Loucy (cell line): ENCODE measurements around the gene KRT82.

Experiments
- EZH2phosphoT487 ChIP-seq: fragments of 200-600 bp; IDR thresholded peaks from 2 replicates; pipeline ENCODE4 v1.6.1; 2018; ENCODE audit warnings: antibody characterized with exemption, mild to moderate bottlenecking, moderate library complexity, borderline replicate concordance
- TF ChIP-seq, protein P1 (sequence below): fragments of 200-600 bp; sonication (generic); conservative IDR thresholded peaks from 2 replicates; pipeline ENCODE4 v1.5.1; 2014; ENCODE audit warnings: mild to moderate bottlenecking, antibody characterized with exemption, low read length

DNA sequence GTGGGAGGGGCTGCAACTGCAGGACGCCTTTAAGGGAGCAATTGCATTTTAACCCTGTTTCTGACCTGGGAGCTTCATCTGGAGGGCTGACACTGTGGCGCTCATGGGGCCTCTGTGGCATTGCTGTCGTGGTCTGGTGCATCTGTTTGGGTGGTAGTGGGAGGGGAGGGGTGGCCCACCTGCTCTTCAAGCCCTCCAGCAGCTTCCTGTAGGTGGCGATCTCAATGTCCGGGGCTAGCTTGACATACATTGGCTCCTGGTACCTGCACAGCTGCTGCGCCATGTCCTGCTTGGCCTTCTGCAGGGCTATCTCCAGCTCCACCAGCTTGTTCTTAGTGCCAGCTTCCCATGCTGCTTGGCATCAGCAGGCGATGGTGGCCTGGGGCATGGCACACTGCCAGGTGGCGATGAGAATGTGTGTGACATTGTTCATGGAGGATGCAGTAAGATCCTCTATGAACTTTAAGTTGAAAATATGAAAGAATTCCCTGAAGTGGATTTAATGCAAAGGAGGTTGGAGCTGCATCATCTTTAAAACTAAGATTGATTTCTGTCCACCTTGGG lies 7.7 kb upstream of the KRT82 start:
- TF ChIP-seq, protein P1, sequence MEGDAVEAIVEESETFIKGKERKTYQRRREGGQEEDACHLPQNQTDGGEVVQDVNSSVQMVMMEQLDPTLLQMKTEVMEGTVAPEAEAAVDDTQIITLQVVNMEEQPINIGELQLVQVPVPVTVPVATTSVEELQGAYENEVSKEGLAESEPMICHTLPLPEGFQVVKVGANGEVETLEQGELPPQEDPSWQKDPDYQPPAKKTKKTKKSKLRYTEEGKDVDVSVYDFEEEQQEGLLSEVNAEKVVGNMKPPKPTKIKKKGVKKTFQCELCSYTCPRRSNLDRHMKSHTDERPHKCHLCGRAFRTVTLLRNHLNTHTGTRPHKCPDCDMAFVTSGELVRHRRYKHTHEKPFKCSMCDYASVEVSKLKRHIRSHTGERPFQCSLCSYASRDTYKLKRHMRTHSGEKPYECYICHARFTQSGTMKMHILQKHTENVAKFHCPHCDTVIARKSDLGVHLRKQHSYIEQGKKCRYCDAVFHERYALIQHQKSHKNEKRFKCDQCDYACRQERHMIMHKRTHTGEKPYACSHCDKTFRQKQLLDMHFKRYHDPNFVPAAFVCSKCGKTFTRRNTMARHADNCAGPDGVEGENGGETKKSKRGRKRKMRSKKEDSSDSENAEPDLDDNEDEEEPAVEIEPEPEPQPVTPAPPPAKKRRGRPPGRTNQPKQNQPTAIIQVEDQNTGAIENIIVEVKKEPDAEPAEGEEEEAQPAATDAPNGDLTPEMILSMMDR: peak; percentile 37
- TF ChIP-seq EZH2phosphoT487: no peak
